A673 (cell line): ENCODE measurements around the gene ABTB1. TPM values are rescaled to one million over a fixed set of nuclear protein-coding genes. Genes with fewer than 3 reads are reported as not detected.

Source experiments
- BruUV-seq: library from RNA; stranded (reverse); fragments of 400-500 nt; replicated peaks from 2 replicates; lab custom pipeline; 2021; lab: Mats Ljungman, UMichigan
- CTCF ChIA-PET: fragments of 300-600 bp; sonication (Branson Sonifier 250); formaldehyde crosslinking; loops from one replicate; lab custom pipeline; 2022; ENCODE audit warnings: antibody characterized with exemption; lab: Charles Lee
- POLR2A ChIA-PET: fragments of 300-600 bp; sonication (Branson Sonifier 250); formaldehyde crosslinking; loops from one replicate; lab custom pipeline; 2022; ENCODE audit warnings: antibody characterized with exemption; ENCODE audit not compliant: low non-redundant PET; lab: Charles Lee
- DNase-seq: peaks from one replicate; pipeline ENCODE4 v3.0.0-alpha.2; 2015; ENCODE audit warnings: low spot score
- H3K27ac ChIP-seq: fragments of 200-600 bp; sonication (generic); 2 replicates; pipeline ENCODE4 v1.5.1; 2016; ENCODE audit warnings: mixed run types, low read depth, mild to moderate bottlenecking, mixed read lengths, antibody characterized with exemption, low read length; ENCODE audit not compliant: poor library complexity, severe bottlenecking
- H3K27me3 ChIP-seq: fragments of 200-600 bp; sonication (generic); replicated peaks from 2 replicates; pipeline ENCODE4 v1.6.1; 2017; ENCODE audit warnings: mixed run types, low read depth, mild to moderate bottlenecking, mixed read lengths, antibody characterized with exemption, low read length; ENCODE audit not compliant: insufficient read depth, poor library complexity
- H3K36me3 ChIP-seq: fragments of 200-600 bp; sonication (generic); 2 replicates; pipeline ENCODE4 v1.6.1; 2016; ENCODE audit warnings: mixed run types, mild to moderate bottlenecking, mixed read lengths, antibody characterized with exemption, low read length; ENCODE audit not compliant: insufficient read depth, poor library complexity, severe bottlenecking
- H3K4me1 ChIP-seq: fragments of 200-600 bp; sonication (generic); 2 replicates; pipeline ENCODE4 v1.6.1; 2017; ENCODE audit warnings: mixed run types, mild to moderate bottlenecking, mixed read lengths, antibody characterized with exemption, low read length; ENCODE audit not compliant: insufficient read depth, poor library complexity, severe bottlenecking
- H3K4me3 ChIP-seq: fragments of 200-600 bp; sonication (generic); 2 replicates; pipeline ENCODE4 v1.5.1; 2016; ENCODE audit warnings: low read depth, mixed run types, mild to moderate bottlenecking, mixed read lengths, low read length; ENCODE audit not compliant: poor library complexity, severe bottlenecking
- H3K9me3 ChIP-seq: fragments of 200-600 bp; sonication (generic); 2 replicates; pipeline ENCODE4 v1.6.1; 2016; ENCODE audit warnings: mixed run types, low read depth, mild to moderate bottlenecking, mixed read lengths, antibody characterized with exemption, low read length; ENCODE audit not compliant: poor library complexity, severe bottlenecking
- EZH2 ChIP-seq: fragments of 200-600 bp; sonication (generic); IDR thresholded peaks from 2 replicates; pipeline ENCODE4 v1.6.1; 2017; ENCODE audit warnings: borderline replicate concordance, low read depth, mild to moderate bottlenecking, mixed read lengths, antibody characterized with exemption, low read length; ENCODE audit not compliant: poor library complexity, severe bottlenecking
- intact Hi-C: fragments of 100-400 bp; cut with micrococcal nuclease; formaldehyde crosslinking; loops from one replicate; pipeline ENCODE4 v1.10.0; 2022; ENCODE audit not compliant: unreplicated experiment
- total RNA-seq: library from RNA; stranded (reverse); gene quantifications from 2 replicates; pipeline ENCODE4 v1.2.3, GENCODE V29; 2021
- TF ChIP-seq, protein P1 (sequence below): fragments of 300-800, 200-600 bp; sonication (generic); conservative IDR thresholded peaks from 2 replicates; pipeline ENCODE4 v1.5.1; 2017; ENCODE audit warnings: low read depth, mild to moderate bottlenecking, antibody characterized with exemption, low read length, moderate library complexity, mixed read lengths

The ABTB1 gene
- total RNA-seq, 1 experiment from 2014 or later: 2.6 TPM

DNA sequence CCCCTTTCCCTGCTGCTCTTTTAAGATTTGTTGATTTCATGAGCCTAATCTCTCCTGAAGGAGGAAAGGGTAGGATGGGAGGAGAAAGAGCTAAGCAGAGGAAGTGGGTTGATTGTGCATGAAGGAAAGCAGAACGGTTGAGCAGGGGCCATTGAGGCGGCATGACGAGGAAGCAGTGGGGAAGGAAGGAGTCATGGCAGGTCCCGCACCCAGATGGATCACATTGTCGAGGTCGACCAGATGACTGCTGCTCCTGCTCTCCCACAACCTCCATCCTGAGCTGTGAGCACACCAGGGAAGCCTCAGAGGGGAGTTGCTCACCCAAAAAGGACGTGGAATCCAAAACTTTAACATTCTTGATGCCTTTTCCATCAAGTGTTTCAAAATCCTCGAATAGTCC, 42.8 kb downstream of the ABTB1 start:
- Histone ChIP-seq H3K27ac (no peak overlapping the region), H3K4me3 (no peak overlapping the region), H3K9me3 (no peaks in the 10 kb centered on the region), H3K36me3 (no peaks in the 10 kb centered on the region), H3K4me1 (no peaks in the 10 kb centered on the region), H3K27me3 (no peaks in the 10 kb centered on the region)
- no peak for TF ChIP-seq EZH2
- TF ChIP-seq, protein P1, sequence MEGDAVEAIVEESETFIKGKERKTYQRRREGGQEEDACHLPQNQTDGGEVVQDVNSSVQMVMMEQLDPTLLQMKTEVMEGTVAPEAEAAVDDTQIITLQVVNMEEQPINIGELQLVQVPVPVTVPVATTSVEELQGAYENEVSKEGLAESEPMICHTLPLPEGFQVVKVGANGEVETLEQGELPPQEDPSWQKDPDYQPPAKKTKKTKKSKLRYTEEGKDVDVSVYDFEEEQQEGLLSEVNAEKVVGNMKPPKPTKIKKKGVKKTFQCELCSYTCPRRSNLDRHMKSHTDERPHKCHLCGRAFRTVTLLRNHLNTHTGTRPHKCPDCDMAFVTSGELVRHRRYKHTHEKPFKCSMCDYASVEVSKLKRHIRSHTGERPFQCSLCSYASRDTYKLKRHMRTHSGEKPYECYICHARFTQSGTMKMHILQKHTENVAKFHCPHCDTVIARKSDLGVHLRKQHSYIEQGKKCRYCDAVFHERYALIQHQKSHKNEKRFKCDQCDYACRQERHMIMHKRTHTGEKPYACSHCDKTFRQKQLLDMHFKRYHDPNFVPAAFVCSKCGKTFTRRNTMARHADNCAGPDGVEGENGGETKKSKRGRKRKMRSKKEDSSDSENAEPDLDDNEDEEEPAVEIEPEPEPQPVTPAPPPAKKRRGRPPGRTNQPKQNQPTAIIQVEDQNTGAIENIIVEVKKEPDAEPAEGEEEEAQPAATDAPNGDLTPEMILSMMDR: no peak
- ChIA-PET CTCF (no interaction called here), POLR2A (no interaction called here)
- intact Hi-C loops: no loop called here
- BruUV-seq: no TSS peak
- DNase-seq: no peak

DNA sequence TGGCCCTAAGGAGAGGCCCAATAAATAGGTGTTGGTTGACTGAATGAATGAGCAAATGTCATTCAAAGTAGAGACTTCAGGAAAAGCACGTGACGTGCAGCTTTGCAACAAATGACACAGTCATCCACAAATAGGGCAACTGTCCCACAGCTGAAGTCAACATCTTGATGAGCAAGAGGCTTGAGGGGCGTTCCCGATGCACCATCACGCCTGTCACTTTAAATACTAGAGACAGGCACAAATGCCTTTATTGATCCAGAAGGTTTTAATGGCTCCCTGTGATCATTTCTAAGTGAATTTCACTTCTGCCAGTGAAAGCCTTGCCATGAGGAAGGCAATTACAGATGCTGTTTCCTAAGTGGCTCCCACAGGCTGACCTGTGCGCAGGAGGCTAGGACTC, 43.6 kb downstream of the ABTB1 start:
- BruUV-seq: no TSS peak
- no peaks in the 10 kb centered on the region for H3K4me1 ChIP-seq
- H3K27ac ChIP-seq: no peak overlapping the region
- no peaks in the 10 kb centered on the region for H3K9me3 ChIP-seq
- ChIA-PET POLR2A (no interaction called here), CTCF (no interaction called here)
- intact Hi-C loops: no loop called here
- TF ChIP-seq, protein P1: no peak
- TF ChIP-seq EZH2: no peak
- DNase-seq: no peak
- H3K4me3 ChIP-seq: no peak overlapping the region
- no peaks in the 10 kb centered on the region for H3K36me3 ChIP-seq
- no peaks in the 10 kb centered on the region for H3K27me3 ChIP-seq

DNA sequence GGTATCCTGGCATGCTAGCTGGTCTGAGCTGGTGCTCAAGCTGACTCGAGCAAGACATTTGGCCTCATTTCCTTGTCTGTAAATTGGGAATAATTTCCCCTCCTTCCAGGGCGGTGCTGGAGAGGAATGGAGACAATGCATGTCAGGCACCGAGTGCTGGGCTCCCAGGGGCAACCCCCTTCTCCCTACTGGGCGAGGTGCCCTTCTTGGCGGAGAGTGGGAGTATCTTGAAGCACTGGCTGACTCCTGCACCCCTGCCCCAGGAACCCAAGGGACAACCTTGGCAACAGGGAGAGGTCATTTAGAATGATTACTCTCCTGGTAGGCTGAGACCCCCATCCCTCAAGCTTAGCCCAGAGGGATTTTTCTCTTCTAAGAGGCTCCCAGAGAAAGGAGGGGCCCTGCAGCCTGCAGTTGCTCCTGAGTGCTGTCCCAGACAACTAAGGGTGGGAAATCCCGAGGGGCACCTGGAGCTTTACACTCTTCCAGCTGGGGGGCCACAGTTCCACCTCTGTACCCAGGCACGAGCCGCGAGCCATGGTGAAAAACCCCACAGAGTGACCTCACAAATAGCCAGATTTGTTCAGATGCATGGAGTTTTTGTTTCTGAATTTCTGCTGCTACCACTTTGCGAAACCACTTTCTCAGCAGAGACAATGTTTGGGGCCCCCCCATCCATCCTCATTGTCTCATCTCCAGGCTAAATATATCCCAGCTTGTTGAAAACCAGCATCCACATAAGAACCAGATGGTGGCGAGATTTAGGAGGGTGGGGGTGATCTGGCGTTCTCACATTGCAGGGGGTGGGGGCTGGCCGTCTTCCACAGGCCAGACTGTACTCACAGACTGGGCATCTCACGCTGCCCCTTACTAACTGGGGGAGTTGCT, 44.8 kb downstream of the ABTB1 start:
- no peaks in the 10 kb centered on the region for H3K9me3 ChIP-seq
- ChIA-PET CTCF (no interaction called here), POLR2A (no interaction called here)
- H3K36me3 ChIP-seq: no peaks in the 10 kb centered on the region
- peaks cover 6% of the 10 kb centered on the region for H3K4me1 ChIP-seq
- TF ChIP-seq, protein P1: no peak
- TF ChIP-seq EZH2: no peak
- intact Hi-C loops: no loop called here
- BruUV-seq: no TSS peak
- DNase-seq: no peak
- no peak overlapping the region for H3K4me3 ChIP-seq
- H3K27me3 ChIP-seq: no peaks in the 10 kb centered on the region
- no peak overlapping the region for H3K27ac ChIP-seq
